Measurements from ENCODE around the gene D2HGDH. TPM values are rescaled to one million over a fixed set of nuclear protein-coding genes. Genes with fewer than 3 reads are reported as not detected.

Gene D2HGDH
- total and polyA plus RNA-seq, 2 of the 13 experiments (the other 11 are each of a cell fraction or from before 2014, with no cell fraction given), result 19.2 to 20.3 TPM

GRCh38 chr2:241809383-241810306 is 75.2 kb downstream of the D2HGDH start (continued):
- TF ChIP-seq ZNF770 (CRISPR knock-in tag; IDR thresholded peaks at IDR 0.05) (no peak), RELA (CRISPR knock-in tag; IDR thresholded peaks at IDR 0.05) (no peak), FOXC1 (CRISPR knock-in tag; IDR thresholded peaks at IDR 0.05; ENCODE audit: borderline replicate concordance) (no peak; the same call in 1 of the 2 replicates), IRX3 (CRISPR knock-in tag; IDR thresholded peaks at IDR 0.05; ENCODE audit: borderline replicate concordance, low read depth) (no peak), SRSF9 (IDR thresholded peaks at IDR 0.05; ENCODE audit: borderline replicate concordance, insufficient read depth, low read depth, low read length, poor library complexity, severe bottlenecking) (no peak), ZGPAT (CRISPR knock-in tag; IDR thresholded peaks at IDR 0.05) (no peak), TEAD3 (CRISPR knock-in tag; optimal IDR thresholded peaks at IDR 0.05; ENCODE audit: borderline replicate concordance) (peak; percentile 4), TOPORS (CRISPR knock-in tag; IDR thresholded peaks at IDR 0.05) (no peak), NCOA5 (CRISPR knock-in tag; IDR thresholded peaks at IDR 0.05) (no peak), CENPBD1 (CRISPR knock-in tag; IDR thresholded peaks at IDR 0.05; ENCODE audit: borderline replicate concordance, low read depth) (no peak), ZNF709 (CRISPR knock-in tag; IDR thresholded peaks at IDR 0.05) (no peak), ZNF75D (CRISPR knock-in tag; IDR thresholded peaks at IDR 0.05; ENCODE audit: borderline replicate concordance) (no peak), CHCHD3 (CRISPR knock-in tag; IDR thresholded peaks at IDR 0.05) (no peak), ZKSCAN8 (CRISPR knock-in tag; IDR thresholded peaks at IDR 0.05; ENCODE audit: borderline replicate concordance) (no peak), CEBPB (IDR thresholded peaks at IDR 0.05; ENCODE audit: borderline replicate concordance, low read depth, low read length) (no peak), SALL1 (CRISPR knock-in tag; IDR thresholded peaks at IDR 0.05) (no peak), CREB3 (CRISPR knock-in tag; IDR thresholded peaks at IDR 0.05) (no peak), ZFP1 (CRISPR knock-in tag; IDR thresholded peaks at IDR 0.05) (no peak), ZBTB20 (CRISPR knock-in tag; IDR thresholded peaks at IDR 0.05; ENCODE audit: borderline replicate concordance, low read depth) (no peak), TEAD2 (CRISPR knock-in tag; IDR thresholded peaks at IDR 0.05) (no peak), ZNF598 (CRISPR knock-in tag; IDR thresholded peaks at IDR 0.05; ENCODE audit: borderline replicate concordance) (no peak)
- TF ChIP-seq, protein P1, sequence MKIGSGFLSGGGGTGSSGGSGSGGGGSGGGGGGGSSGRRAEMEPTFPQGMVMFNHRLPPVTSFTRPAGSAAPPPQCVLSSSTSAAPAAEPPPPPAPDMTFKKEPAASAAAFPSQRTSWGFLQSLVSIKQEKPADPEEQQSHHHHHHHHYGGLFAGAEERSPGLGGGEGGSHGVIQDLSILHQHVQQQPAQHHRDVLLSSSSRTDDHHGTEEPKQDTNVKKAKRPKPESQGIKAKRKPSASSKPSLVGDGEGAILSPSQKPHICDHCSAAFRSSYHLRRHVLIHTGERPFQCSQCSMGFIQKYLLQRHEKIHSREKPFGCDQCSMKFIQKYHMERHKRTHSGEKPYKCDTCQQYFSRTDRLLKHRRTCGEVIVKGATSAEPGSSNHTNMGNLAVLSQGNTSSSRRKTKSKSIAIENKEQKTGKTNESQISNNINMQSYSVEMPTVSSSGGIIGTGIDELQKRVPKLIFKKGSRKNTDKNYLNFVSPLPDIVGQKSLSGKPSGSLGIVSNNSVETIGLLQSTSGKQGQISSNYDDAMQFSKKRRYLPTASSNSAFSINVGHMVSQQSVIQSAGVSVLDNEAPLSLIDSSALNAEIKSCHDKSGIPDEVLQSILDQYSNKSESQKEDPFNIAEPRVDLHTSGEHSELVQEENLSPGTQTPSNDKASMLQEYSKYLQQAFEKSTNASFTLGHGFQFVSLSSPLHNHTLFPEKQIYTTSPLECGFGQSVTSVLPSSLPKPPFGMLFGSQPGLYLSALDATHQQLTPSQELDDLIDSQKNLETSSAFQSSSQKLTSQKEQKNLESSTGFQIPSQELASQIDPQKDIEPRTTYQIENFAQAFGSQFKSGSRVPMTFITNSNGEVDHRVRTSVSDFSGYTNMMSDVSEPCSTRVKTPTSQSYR (CRISPR knock-in tag; IDR thresholded peaks at IDR 0.05; ENCODE audit: borderline replicate concordance), result no peak

Data from HepG2 (cell line).